Measurements from ENCODE around the gene TRUB1.

DNA sequence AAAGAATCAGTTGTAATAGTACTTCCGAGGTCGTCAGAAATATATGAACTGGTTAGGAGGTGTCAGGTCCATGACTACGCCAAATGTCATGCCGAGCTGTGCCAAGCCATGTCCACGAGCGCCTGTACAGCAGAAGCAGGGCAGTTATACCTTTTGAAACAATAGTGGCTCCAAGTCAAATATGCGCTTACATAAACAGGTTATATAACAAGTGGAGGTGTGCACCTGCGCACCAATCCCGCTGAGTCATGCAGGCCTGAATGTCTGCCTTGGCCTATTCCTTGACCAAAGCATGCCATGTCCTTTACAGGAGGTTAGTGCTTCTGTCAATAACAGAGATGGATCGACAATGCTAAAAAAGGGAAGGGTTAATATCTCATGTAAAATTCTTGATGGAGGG, 21.3 kb upstream of the TRUB1 start:
- TF ChIP-seq, protein P1, sequence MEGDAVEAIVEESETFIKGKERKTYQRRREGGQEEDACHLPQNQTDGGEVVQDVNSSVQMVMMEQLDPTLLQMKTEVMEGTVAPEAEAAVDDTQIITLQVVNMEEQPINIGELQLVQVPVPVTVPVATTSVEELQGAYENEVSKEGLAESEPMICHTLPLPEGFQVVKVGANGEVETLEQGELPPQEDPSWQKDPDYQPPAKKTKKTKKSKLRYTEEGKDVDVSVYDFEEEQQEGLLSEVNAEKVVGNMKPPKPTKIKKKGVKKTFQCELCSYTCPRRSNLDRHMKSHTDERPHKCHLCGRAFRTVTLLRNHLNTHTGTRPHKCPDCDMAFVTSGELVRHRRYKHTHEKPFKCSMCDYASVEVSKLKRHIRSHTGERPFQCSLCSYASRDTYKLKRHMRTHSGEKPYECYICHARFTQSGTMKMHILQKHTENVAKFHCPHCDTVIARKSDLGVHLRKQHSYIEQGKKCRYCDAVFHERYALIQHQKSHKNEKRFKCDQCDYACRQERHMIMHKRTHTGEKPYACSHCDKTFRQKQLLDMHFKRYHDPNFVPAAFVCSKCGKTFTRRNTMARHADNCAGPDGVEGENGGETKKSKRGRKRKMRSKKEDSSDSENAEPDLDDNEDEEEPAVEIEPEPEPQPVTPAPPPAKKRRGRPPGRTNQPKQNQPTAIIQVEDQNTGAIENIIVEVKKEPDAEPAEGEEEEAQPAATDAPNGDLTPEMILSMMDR (IDR thresholded peaks at IDR 0.05; ENCODE audit: low read depth, low read length): no peak
- TF ChIP-seq POLR2A (IDR thresholded peaks at IDR 0.05; ENCODE audit: extremely low read depth, insufficient read length): no peak
- TF ChIP-seq MAX (IDR thresholded peaks at IDR 0.05; ENCODE audit: low read depth, low read length): no peak

All from NB4 (cell line).